Measurements from ENCODE around the gene RBM6.

- no peak for TF ChIP-seq ZNF331 (CRISPR knock-in tag; IDR thresholded peaks at IDR 0.05; ENCODE audit: low read depth)
- TF ChIP-seq CTCF (conservative IDR thresholded peaks at IDR 0.05; ENCODE audit: low read depth in 2 of 2) = no peak
- TF ChIP-seq EZH2 (IDR thresholded peaks at IDR 0.05; ENCODE audit: low read depth, unreplicated experiment) = no peak
- no peak for TF ChIP-seq EZH2phosphoT487 (IDR thresholded peaks at IDR 0.05; ENCODE audit: unreplicated experiment)
- TF ChIP-seq REST (IDR thresholded peaks at IDR 0.05; ENCODE audit: unreplicated experiment) = no peak
- no peak for TF ChIP-seq POLR2AphosphoS5 (IDR thresholded peaks at IDR 0.05; ENCODE audit: low read depth)
- TF ChIP-seq JUNB (IDR thresholded peaks at IDR 0.05; ENCODE audit: unreplicated experiment) = no peak
- no peak for TF ChIP-seq ZNF462 (CRISPR knock-in tag; IDR thresholded peaks at IDR 0.05)
- no peak for TF ChIP-seq NANOG (IDR thresholded peaks at IDR 0.05; ENCODE audit: borderline replicate concordance)
- no peak for TF ChIP-seq CREB1 (CRISPR knock-in tag; IDR thresholded peaks at IDR 0.05; ENCODE audit: low read depth)
- TF ChIP-seq ZNF114 (CRISPR knock-in tag; IDR thresholded peaks at IDR 0.05) = no peak
- no peak for TF ChIP-seq ETS1 (IDR thresholded peaks at IDR 0.05)
Observed at GRCh38 chr3:49902511-49903345, 37.2 kb upstream of the RBM6 start.

Data from GM23338 (cell line).